ENCODE data around the gene CPM. TPM values are rescaled to one million over a fixed set of nuclear protein-coding genes. Genes with fewer than 3 reads are reported as not detected.

The CPM gene
- total RNA-seq, 4 donors from 2014 or later = 76.1 to 149 (median 123) TPM

GRCh38 chr12:68901145-68901544 lies 31.8 kb downstream of the CPM start:
- TF ChIP-seq POLR2A (IDR thresholded peaks at IDR 0.05) (no peak), CTCF (IDR thresholded peaks at IDR 0.05) (no peak)
- 90 to 96% methylated on average over 2 of the region's 2 CpGs for WGBS, 2 donors
- H3K4me3 ChIP-seq (ENCODE audit: low read depth, poor library complexity, severe bottlenecking) = no peak overlapping the region
- intact Hi-C loops (cut with DNase I; ENCODE audit: low total_unique reads) = no loop called here
- no peak for DNase-seq (ENCODE audit: low spot score in 2 of 2)

- no peak overlapping the region for H3K4me3 ChIP-seq (ENCODE audit: low read depth, poor library complexity, severe bottlenecking)
- TF ChIP-seq POLR2A (IDR thresholded peaks at IDR 0.05) (no peak), CTCF (IDR thresholded peaks at IDR 0.05) (no peak)
- WGBS, 2 donors = 41 to 57% methylated on average over 2 of the region's 2 CpGs
- no peak for DNase-seq (ENCODE audit: low spot score in 2 of 2)
- intact Hi-C loops (cut with DNase I; ENCODE audit: low total_unique reads) = no loop called here
Measured at GRCh38 chr12:68900241-68900640, 32.7 kb downstream of the CPM start.

GRCh38 chr12:68899251-68899771 lies 33.7 kb downstream of the CPM start:
- intact Hi-C loops (cut with DNase I; ENCODE audit: low total_unique reads) = no loop called here
- peak in 1 of 2 donors; percentile 54 for DNase-seq (ENCODE audit: low spot score in 2 of 2)
- H3K4me3 ChIP-seq (ENCODE audit: low read depth, poor library complexity, severe bottlenecking) = no peak overlapping the region
- TF ChIP-seq POLR2A (IDR thresholded peaks at IDR 0.05) = no peak
- no peak for TF ChIP-seq CTCF (IDR thresholded peaks at IDR 0.05)
- 40 to 46% methylated on average over 4 of the region's 4 CpGs for WGBS, 2 donors

DNA sequence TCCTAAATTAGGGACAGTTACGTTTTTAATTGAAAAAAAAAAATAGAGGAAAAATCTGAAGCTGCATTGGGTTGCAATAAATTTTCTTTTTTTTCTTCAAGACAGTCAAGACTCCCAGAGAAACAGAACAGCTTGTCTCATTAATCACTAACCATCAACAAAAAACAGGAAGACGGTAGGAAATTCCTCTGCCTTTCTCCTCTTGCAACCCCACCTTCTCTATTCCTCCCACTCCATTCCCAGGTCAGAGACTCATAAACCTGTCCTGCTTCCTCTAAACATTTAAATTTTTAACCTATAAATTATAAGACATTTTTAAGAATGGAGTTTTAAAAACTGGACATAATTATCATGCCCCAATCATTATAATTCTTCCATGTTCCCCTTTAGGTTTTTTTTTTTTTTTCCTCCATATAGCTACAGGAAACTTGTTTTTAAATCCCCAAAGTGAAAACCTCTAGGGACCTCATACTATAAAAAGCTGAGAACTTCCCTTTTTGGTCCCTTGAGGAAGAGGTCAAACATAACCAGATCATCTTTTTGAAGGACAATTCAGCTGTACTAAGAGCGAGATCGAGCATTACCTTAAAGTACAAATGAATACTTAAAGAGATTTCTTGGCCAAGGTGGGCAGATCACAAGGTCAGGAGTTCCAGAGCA lies 36.0 kb downstream of the CPM start:
- TF ChIP-seq CTCF (IDR thresholded peaks at IDR 0.05) = no peak
- no peak for TF ChIP-seq POLR2A (IDR thresholded peaks at IDR 0.05)
- 72% methylated on average over 4 of the region's 4 CpGs for WGBS, 2 donors

DNA sequence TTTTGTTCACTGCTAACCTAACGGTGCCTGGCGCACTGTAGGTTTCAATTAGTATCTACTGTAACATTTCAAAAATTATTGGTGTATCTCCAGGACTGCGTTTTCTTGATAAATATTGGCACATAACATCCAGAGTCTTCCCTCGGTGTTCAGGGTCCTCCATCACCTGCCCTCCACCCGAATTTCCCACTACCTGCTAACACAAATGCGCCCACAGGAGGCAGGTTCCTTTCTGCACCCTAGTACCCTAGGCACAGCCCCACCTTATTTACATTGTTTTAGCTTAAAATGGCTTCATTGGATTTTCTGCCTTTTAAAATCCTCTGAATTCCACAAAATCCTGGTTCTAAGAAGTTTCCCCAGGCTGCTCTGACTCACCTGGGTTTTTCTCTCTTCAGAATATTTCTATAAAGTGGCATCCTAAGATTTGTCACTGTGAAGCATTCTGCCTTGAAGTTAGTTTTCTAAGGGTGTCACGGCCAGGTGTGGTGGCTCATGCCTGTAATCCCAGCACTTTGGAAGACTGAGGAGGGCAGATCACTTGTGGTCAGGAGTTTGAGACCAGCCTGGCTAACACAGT lies 38.6 kb downstream of the CPM start:
- TF ChIP-seq POLR2A (IDR thresholded peaks at IDR 0.05) (no peak), CTCF (IDR thresholded peaks at IDR 0.05) (no peak)
- intact Hi-C loops (cut with DNase I; ENCODE audit: low total_unique reads) = no loop called here
- WGBS, 2 donors = 95 to 99% methylated on average over 7 of the region's 7 CpGs
- no peak overlapping the region for H3K4me3 ChIP-seq (ENCODE audit: low read depth, poor library complexity, severe bottlenecking)
- no peak for DNase-seq (ENCODE audit: low spot score in 2 of 2)

More for the DNA sequence above, 36.0 kb downstream of the CPM start:
- DNase-seq (ENCODE audit: low spot score in 2 of 2) = no peak
- H3K4me3 ChIP-seq (ENCODE audit: low read depth, poor library complexity, severe bottlenecking) = no peak overlapping the region
- intact Hi-C loops (cut with DNase I; ENCODE audit: low total_unique reads) = no loop called here

Measured in lower leg skin (tissue), 4 donors.